ENCODE data around the gene TWSG1.
A peak's percentile ranks its signal among the peaks of the same experiment; 100 is the strongest.

The TWSG1 gene

DNA sequence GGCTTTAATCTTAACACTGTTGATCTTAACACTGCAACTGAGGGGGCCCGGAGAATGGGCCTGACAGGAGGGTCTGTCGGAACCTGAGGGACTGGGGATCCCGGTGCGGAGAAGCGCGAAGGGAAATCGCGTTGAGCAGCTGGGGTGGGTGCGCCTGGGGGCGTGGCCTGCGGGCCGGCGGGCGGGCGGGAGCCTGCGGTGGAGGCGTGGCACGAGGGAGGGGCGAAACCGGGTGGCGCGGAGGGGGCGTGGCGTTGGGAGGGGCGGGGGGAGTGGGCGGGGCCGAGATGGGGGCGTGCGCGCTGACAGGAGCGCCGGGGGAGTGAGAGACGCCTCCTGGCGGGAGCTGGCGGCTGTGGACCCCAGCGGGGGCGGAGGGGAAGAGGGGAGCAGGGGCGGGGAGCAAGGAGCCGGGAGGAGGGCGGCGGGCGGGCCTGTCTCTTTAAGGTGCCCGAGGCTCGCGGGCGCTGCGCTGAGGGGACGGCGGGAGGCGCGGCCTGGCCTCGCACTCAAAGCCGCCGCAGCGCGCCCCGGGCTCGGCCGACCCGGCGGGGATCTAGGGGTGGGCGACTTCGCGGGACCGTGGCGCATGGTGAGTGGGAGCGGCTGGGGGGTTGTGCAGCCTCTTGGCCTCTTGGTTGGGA lies at the start of gene TWSG1:
TWSG1 (plus strand) TSS at position 445 of the 644 bp plus-strand sequence. CDS start 2,457 bp downstream, outside the sequence.
- DNase-seq = peak; percentile 71 to 82

DNA sequence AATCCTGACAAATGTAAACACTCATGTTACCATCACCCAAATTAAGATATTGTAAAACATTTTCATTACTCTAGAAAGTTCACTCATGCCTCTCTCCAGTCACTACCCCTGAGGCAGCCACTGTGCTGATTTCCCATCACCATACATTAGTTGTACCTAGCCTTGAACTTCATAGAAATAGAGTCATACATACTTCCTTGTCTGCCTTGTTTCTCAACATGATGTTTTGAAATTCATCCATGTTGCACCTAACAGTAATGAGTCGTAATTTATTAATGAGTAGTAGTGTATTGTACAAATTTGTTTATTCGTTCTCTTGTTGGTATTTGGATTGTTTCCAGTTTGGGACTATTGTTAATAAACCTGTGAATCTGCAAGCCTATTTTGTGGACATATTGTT lies 49.0 kb upstream of the TWSG1 start:
- no peak for DNase-seq

DNA sequence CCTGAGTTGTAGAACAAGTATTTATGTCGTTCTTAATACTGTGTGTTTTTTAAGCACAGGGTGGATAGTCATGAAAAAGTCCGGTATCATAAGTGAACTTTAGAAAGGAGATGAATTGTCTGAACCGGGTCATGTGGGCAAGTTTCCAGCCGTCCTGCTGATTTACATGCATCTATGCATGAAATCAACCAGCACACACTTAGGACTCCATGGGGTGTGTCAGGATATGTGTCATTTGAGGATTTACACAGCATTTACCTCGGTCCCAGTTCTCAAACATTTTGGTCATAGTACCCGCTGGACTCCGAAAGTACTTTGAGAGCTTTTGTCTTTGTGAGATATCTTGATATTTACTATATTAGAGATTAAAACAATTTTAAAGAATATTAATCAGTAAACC lies 47.5 kb upstream of the TWSG1 start:
- DNase-seq = no peak

DNA sequence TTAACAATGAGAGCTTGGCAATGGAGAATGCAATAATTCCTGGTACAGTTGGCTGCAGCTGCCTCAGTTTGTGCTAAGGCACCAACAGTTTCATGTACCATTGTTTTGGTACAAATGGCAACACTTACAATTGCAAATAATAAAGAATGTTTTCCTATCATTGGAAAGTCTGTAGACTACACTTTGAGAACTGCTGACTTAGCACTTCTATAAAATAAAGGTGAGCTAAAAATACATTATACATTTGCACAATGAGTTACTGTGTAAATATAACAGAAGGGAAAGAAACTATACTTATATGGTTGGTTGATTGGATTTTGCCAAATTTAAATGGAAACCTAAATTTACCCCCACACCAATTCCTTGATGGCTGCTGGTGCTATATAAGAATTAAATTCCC lies 44.9 kb upstream of the TWSG1 start:
- DNase-seq = no peak

DNA sequence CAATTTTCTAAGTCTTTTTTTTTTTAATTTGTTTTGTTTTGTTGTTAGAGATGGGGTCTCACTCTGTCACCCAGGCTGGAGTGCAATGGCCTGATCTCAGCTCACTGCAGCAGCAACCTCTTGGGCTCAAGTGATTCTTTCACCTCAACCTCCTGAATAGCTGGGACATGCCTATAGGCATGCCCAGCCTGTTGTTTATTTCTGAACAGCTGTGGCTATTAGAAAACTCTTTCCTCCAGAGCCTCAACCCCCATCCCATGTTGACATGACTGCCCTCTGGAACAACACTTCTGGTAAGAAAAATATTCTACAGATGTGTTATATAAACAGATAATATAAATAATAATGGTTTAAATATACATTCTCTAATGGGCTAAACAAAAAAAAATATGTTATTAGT lies 44.4 kb upstream of the TWSG1 start:
- DNase-seq = no peak

DNA sequence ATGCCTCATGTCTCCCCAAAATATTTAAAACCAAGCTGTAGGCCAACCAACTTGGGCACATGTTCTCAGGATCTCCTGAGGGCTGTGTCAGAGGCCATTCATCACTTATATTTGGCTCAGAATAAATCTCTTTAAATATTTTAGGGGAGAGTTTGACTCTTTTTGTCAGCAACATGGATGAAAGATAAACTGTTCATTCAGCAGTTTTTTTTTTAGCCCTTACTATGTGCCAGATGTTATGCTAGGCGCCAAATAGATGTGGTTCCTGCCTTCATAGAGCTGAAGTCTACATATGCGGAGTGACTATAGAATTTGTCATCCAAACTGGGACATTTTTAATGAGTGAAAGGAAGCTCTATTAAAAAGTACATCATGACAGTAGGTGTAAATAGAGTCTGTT lies 42.5 kb upstream of the TWSG1 start:
- DNase-seq = no peak

DNA sequence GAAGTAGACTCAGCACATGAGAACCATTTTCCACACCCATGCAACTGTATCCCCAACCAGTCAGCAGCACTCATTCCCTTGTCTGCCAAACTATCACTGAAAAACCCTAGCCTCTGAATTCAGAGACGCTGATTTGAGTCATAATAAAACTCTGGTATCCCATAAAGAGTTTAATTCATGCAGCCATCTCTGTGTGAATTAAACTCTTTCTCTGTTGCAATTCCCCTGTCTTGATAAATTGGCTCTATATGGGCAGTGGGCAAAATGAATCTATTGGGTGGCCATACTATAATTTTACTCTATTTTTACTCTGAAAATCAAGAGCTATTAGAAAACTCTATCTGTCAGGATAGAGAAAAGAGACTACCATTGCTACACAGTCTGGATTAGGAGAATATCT lies 40.6 kb upstream of the TWSG1 start:
- DNase-seq = no peak

DNA sequence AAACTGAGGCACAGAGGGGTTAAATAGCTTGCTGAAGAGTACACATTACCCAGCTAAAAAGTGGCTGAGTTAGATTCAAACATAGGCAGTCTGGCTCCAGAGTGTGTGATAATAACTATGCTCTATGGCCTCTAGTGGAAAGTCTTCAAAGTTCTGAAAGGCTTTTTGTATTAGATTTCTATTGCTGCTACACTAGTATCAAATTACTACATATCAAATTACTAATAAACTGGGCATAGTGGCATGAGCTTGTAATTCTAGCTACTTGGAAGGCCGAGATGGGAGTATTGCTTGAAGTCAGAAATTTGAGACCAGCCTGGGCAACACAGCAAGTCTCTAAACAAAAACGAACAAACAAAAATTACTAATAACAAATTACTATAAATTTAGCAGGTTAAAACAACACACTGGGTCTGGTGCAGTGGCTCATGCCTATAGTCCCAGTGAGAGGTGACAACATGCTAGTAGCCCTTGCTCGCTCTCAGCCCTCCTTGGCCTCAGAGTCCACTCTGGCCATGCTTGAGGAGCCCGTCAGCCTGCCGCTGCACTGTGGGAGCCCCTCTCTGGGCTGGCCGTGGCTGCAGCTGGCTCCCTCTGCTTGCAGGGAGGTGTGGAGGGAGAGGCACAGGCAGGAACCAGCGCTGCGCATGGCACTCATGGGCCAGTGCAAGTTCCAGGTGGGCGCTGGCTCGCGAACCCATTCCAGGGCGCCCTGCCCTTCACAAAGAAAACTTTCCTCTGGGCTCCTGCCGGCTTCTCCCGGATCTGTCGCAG lies 38.2 kb upstream of the TWSG1 start:
- DNase-seq = no peak

DNA sequence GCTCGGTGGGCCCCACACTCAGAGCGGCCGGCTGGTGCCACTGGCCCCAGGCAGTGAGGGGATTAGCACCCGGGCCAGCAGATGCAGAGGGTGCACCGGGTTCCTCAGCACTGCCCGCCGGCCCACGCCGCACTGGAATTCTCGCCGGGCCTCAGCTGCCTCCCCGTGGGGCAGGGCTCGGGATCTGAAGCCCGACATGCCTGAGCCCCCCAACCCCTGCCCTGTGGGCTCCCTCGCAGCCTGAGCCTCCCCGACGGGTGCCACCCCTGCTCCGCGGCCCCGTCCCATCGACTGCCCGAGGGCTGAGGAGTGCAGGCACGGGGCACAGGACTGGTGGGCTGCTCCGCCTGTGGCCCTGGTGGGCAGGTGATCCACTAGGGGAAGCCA lies 37.6 kb upstream of the TWSG1 start:
- DNase-seq = no peak

DNA sequence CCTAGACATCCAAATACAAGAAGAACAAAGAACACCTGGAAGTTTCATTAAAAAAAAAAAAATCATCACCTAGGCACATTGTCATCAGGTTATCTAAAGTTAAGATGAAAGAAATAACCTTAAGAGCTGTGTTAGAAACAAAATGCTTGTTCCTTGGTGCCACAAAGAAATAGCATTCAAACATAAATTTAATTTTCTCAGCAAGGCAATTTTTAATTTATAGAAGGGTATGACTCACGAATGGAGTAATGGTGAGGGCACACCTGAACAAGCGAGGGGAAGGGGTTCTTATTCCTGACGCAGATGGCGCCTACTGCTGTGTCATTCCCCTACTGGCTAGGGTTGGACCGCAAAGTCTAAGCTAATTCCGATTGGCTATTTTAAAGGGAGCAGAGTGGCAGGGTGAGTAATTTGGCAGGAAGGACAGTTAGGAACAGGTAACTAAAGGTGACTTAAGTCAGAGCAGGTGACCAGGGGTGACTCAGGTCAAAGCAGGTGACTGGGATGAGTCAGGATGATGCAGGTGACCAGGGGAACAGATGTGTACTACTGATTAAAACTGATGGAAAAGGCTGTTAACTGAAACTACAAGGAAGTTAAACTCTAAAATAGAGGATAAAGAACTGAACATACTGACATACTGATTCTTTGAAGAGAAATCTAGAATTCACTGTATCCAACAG lies 30.0 kb upstream of the TWSG1 start:
- DNase-seq = no peak

DNA sequence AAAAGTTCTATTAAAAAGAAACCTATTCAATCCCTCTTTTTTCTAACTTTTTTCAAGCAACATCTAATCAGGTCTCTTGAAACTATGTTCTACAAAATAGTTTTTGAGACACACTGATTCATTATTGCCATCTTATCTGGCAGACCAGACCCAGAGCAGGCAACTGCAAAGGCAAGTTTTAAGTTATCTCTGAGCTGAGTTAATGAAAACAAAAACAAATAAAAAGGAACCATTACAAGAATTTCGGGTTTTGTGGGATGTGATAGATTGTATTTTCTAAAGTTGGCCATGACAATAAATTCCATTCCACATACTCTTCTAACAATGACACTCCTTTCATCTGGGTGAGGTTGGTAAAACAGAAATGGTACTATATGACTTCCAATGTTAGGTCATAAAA lies 15.2 kb upstream of the TWSG1 start:
- no peak for DNase-seq

DNA sequence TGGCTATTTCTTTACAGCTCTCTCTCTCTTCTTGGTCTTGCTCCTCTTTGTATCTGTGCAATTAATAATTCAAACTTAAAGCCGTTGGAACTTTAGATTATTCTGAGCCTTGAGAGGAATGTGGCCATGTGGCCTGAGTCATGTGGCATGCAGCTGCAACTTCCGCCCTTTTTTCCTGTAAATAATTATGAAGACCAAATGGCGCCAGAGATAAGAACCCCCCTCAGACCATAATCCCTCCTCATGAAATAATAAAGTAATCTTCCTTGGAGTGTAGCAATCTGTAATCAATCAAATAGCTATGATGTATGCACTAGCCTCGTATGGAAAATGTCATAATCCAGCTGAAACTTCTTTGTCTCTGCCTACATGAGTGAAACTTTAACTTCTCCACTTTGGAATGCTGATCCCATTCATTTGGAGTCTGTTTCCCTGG lies 13.5 kb upstream of the TWSG1 start:
- no peak for DNase-seq

DNA sequence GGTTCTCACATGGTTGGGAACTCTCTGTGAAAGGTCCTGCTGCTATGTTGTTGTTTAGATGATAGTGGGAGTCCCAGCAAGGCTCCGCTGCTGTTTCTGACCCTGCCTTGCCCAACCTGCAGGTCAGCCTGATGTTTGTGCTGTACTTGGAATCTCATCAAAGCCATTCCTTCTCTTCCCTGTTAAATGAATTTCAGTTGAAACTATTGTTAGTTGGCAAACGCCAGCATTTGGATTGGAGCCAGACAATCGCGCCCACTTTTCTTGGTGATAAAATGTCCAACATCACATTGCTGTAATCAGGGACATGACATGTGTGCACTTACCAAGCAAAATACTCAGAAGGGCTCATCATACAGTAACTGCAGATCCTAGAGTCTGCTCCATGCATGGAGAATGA lies 12.8 kb upstream of the TWSG1 start:
- DNase-seq = no peak

DNA sequence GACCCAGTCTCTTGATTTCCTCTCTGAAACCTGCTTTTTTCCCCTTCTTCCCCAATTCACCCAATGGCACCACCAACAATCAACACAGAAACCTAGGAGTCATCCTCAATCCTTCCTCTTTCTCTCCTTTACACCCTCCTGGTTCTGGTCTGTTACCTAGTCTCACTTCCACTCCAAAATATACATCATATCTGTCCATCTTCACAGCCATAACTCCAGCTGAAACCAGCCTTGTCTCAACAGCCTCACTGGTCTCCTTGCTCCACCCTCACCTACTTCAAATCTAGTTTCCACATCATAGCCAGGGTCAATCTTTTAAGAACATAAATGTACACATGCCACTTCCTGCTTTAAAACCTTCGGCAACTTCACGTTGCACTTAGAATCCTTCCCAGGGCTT lies 11.8 kb upstream of the TWSG1 start:
- no peak for DNase-seq

DNA sequence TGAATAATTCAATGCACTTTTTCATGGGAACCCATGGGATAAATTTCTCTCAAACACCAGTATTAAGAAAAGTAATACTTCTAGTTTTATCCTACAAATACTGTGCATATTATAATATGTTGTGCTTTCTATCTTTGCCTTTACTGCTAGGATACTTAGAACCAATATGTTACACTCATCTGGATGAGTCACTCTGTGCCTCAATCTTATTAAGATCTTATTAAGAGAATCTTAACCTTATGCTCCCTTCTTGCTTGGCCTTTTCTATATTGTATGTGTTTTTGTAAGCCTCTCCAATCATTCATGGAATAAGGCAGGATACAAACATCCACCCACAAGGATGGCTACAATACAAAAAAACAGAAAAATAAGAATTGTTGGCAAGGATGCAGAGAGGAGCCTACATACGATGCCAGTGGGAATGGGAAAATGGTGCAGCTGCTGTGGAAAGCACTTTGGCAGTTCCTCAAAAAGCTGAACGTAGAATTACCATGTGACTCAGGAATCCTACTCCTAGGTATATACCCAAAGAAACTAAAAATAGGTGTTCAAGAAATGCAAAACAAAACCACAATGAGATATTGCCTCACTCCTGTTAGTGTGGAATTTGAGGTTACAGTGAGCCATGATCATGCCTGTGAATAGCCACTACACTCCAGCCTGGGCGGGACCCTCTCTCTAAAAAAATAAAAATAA lies 10.7 kb upstream of the TWSG1 start:
- no peak for DNase-seq

DNA sequence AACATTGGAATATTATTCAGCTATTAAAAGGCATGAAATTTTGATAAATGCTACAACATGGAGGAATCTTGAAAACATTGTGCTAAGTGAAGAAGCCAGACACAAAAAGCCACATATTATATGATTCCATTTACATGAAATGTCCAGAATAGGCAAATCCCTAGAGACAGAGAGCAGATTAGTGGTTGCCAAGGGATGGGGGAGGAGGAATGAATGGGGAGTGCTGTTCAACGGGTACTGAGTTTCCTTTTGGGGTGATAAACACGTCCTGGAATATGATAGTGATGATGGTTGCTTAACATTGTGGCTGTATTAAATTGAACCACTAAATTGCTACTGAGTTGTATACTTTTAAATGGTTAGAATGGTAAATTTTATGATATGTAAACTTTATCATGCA lies 8.9 kb upstream of the TWSG1 start:
- no peak for DNase-seq

DNA sequence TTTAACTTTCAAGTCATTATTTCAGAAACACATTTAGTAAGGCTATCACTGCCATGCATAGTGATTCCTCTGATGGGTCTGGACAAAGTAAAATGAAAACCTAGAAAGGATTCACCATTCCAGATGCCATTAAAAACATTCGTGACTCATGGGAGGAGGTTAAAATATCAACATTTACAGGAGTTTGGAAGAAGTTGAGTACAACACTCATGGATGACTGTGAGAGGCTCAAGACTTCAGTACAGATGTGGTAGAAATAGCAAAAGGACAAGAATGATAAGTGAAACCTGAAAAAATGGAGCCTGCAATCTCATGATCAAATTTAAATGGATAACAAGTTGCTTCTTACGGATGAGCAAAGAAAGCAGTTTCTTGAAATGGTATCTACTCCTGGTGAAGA lies 5.8 kb upstream of the TWSG1 start:
- no peak for DNase-seq

DNA sequence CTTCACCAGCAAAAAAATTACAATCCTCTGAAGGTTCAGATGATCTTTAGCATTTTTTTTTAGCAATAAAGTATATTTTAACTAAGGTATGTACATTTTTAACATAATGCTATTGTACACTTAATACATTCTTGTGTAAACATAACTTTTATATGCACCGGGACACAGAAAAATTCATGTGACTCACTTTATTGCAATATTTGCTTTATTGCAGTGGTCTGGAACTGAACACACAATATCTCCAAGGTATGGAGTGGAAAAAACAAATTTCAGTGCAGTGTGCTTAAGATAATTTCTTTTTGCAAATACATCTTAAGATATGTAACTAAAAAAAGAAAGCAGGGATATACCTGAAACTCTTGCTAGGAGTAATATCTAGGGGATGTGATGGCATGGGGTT lies 5.1 kb upstream of the TWSG1 start:
- no peak for DNase-seq

DNA sequence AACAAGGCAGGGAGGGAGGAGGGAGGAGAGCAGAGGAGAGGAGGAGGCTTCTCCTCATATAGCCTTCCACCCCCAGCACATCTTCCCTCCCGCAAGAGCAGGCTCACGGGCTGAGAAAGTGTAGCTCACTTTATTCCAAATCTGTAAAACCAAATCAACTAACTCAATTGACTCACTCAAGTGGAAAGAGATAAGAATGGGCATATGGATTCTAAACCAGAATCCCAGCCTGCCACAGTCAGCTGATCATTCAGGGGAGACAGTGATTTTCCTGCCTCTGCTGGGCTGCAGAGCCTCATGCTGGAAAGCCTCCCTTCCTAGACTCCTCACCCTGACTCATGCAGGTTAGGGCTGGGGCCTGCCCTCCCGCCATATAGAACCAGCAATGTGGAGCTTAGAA lies 4.2 kb upstream of the TWSG1 start:
- DNase-seq = no peak

DNA sequence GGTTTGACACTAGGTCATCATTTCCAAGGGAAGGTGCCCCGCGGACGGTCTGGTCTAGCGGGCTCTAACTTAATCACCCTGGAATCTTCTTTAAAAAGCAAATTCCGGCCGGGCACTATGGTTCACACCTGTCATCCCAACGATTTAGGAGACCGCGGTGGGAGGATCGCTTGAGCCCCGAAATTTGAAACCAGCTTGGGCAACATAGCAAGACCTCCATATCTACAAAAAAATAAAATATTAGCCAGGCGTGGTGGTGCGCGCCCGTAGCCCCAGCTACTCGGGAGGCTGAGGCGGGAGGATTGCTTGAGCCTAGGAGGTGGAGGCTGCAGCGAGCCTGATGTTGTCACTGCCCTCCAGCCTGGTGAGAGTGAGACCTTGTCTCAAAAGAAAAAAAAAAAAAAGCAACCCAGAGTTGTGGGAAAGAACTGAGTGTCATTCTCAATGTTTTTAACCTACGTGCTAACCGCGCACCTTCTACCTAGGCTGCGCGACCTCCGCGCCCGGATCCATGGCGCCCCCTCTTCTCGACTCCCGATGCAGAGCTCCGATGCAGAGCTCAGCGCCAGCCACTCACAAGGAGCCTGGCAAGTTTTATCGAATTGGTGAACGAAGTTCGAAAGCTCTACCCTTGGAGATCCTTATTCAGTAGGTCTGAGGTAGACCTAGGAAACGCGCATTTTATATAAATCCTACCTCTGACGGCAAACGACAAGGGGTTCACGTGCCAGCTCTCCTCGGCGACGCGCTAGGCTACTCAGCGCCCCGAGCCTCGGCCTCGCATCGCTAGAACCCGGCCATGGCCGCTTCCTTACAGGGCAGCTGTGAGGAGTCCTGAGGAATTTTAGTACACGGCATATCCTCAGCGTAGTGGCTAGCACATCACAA lies 888 bp upstream of the TWSG1 start:
- peak in 1 of 2 experiments; percentile 60 for DNase-seq

DNA sequence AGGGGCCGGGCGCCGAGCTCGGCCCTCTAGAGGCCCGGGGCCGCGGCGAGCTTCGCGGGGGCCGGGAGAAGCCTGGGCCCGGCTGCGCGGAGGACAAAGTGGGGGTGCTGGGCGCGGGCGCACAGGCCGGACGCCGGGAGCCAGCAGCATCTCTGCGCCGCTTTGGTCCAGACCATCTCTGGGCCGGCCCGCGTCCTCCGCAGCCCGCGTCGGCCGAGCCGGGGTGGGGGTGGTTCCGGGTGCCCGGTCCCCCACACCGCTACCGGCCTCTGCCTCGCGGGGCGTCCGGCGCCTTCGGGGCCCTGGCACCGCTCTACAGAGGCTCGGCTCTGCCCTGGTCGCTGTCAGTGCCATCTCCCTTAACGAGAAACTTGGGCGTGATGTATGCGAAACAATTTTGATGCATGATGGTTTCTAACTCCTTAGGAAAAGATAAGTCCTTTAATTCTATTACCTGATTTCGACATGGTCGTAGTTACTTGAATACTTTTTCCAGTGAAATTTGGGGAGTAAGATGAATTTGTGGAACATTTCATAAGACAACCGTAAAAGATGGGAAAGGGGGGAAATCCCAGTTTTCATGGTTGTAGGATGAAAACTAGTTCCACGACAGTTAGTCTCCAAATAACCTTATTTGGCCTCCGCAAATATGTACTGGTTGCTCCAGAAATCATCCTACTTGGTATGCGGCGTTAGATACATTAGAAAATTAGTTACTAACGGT lies 562 bp downstream of the TWSG1 start:
- peak in 1 of 2 experiments; percentile 13 for DNase-seq

DNA sequence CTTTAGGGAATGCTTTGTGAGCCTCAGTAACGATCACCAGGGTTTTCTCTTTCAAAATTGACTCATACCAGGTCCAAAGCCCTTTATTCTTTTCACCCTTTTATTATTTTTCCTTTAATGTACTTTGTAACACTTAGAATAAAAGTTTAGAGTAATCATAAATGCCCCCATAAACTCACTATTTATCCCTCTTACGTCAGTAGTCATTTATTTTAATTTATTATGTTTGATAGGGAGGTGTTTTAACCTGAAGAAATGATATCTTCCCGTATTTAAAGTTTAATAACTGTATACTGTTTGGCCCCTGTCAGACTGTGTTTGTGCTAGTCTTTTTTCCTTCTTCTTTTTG lies 1.1 kb downstream of the TWSG1 start:
- no peak for DNase-seq
